Endothelial cell (in vitro differentiated cells): ENCODE data around the gene DDX55. TPM values are rescaled to one million over a fixed set of nuclear protein-coding genes. Genes with fewer than 3 reads are reported as not detected.
"Not testable (repeated sequence)": the region's sequence is repeated elsewhere in the genome, so short reads cannot be mapped to it uniquely, and the experiment has no call there.

Experiments used
- DNase-seq: peaks from one replicate; pipeline ENCODE4 v3.0.0; 2021; ENCODE audit warnings: low spot score
- H3K27ac Mint-ChIP-seq: one replicate; pipeline ENCODE4 v1.8.0; 2021; ENCODE audit warnings: mixed read lengths, inconsistent platforms; ENCODE audit not compliant: unreplicated experiment
- H3K27me3 Mint-ChIP-seq: one replicate; pipeline ENCODE4 v1.8.0; 2021; ENCODE audit warnings: mild to moderate bottlenecking, moderate library complexity, mixed read lengths, inconsistent platforms; ENCODE audit not compliant: unreplicated experiment
- H3K36me3 Mint-ChIP-seq: one replicate; pipeline ENCODE4 v1.8.0; 2021; ENCODE audit warnings: mild to moderate bottlenecking, low read depth, mixed read lengths, inconsistent platforms; ENCODE audit not compliant: unreplicated experiment
- H3K4me1 Mint-ChIP-seq: one replicate; pipeline ENCODE4 v1.8.0; 2021; ENCODE audit warnings: mild to moderate bottlenecking, mixed read lengths, inconsistent platforms; ENCODE audit not compliant: unreplicated experiment
- H3K4me3 Mint-ChIP-seq: one replicate; pipeline ENCODE4 v1.8.0; 2021; ENCODE audit warnings: mild to moderate bottlenecking, mixed read lengths, inconsistent platforms; ENCODE audit not compliant: unreplicated experiment
- H3K9me3 Mint-ChIP-seq: one replicate; pipeline ENCODE4 v1.8.0; 2021; ENCODE audit warnings: mixed read lengths, inconsistent platforms; ENCODE audit not compliant: unreplicated experiment
- CTCF ChIP-seq: fragments of 200-600 bp; sonication (generic); IDR thresholded peaks from one replicate; pipeline ENCODE4 v1.5.0; 2021; ENCODE audit warnings: antibody characterized with exemption; ENCODE audit not compliant: unreplicated experiment
- total RNA-seq: library from RNA; stranded (reverse); fragmentation: NEBNext Ultra II Directional; extraction: Animal tissue kit (Norgen Biotek cat#: 25700); gene quantifications from one replicate; pipeline ENCODE4 v1.2.1, GENCODE V29; 2021; ENCODE audit not compliant: unreplicated experiment

The DDX55 gene
- total RNA-seq, 1 donor from 2014 or later: 16.8 TPM

DNA sequence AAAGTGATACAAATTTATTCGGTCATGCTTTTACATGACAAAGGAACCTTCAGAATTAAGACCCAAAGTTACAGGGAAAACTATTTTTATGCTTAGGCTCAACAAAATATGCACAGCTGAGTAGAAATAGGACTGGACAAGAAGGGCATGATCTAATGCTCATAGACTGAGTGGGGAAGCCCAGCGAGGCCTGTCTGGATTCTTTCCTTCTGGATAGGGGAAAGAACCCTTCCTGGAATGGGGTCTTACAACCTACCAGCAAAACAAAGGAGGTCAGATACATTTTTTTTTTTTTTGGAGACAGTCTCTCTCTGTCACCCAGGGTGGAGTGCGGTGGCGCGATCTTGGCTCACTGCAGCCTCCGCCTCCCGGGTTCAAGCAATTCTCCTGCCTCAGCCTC is 2.2 kb upstream of the DDX55 start:
- H3K4me1 Mint-ChIP-seq: peaks cover 11% of the 10 kb centered on the region

DNA sequence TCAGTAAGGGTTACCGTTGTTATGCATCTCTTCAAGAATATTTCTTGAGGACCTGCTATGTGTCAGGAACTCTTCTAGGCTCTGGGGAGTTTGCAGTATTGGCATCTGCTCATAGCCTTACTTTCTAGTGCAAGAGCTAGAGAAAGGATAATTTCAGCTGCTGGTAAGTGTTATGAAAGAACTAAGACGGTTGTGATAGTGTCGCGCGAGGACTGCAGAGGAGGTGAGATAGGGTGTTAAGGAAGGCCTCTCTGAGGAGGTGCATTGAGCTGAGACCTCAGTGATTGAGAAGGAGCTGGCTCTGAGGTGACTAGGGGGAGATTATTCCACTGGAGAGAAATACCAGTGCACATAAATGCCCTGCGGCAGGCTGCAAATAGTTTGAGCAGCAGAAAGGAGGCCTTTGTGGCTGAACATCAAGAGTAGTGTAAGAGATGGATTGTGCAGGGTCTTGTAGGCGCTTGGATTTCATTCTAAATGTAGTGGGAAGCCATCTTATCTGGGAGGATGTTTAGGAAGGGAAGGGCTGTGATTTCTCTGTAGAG is 824 bp downstream of the DDX55 start:
- peak overlapping the region; percentile 82 for H3K27ac Mint-ChIP-seq
- H3K36me3 Mint-ChIP-seq: peaks cover 19% of the 10 kb centered on the region
- peak overlapping the region; percentile 97 for H3K4me3 Mint-ChIP-seq
- TF ChIP-seq CTCF: no peak
- DNase-seq: no peak
- H3K9me3 Mint-ChIP-seq: no peaks in the 10 kb centered on the region
- H3K4me1 Mint-ChIP-seq: peaks cover 11% of the 10 kb centered on the region
- peaks cover 11% of the 10 kb centered on the region for H3K27me3 Mint-ChIP-seq

More for the DNA sequence above, 2.2 kb upstream of the DDX55 start:
- H3K27ac Mint-ChIP-seq: no peak overlapping the region
- peaks cover 11% of the 10 kb centered on the region for H3K27me3 Mint-ChIP-seq
- DNase-seq: no peak
- no peak for TF ChIP-seq CTCF
- H3K4me3 Mint-ChIP-seq: no peak overlapping the region
- H3K36me3 Mint-ChIP-seq: peaks cover 15% of the 10 kb centered on the region
- H3K9me3 Mint-ChIP-seq: no peaks in the 10 kb centered on the region

DNA sequence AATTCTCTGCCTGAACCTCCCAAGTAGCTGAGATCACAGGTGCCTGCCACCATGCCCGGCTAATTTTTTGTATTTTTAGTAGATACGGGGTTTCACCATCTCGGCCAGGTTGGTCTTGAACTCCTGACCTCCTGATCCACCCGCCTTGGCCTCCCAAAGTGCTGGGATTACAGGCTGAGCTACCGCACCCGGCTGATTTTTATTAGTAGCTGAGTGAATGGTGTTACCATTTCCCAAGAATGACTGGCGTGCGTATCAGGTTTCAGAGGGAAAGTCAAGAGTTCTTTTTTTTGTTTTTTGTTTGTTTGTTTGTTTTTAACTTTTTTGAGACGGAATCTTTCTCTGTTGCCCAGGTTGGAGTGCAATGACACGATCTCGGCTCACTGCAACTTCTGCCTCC is 1.6 kb downstream of the DDX55 start:
- peaks cover 11% of the 10 kb centered on the region for H3K4me1 Mint-ChIP-seq
- H3K36me3 Mint-ChIP-seq: peaks cover 27% of the 10 kb centered on the region
- not testable (repeated sequence) for H3K4me3 Mint-ChIP-seq

GRCh38 chr12:123607756-123608155 is 5.9 kb downstream of the DDX55 start:
- DNase-seq: no peak
- no peak for TF ChIP-seq CTCF
- no peaks in the 10 kb centered on the region for H3K9me3 Mint-ChIP-seq
- peaks cover 4% of the 10 kb centered on the region for H3K27me3 Mint-ChIP-seq
- H3K4me3 Mint-ChIP-seq: no peak overlapping the region
- H3K27ac Mint-ChIP-seq: no peak overlapping the region
- H3K36me3 Mint-ChIP-seq: peaks cover 42% of the 10 kb centered on the region
- H3K4me1 Mint-ChIP-seq: peaks cover 4% of the 10 kb centered on the region

More for the DNA sequence above, 1.6 kb downstream of the DDX55 start:
- H3K27ac Mint-ChIP-seq, DNase-seq, H3K9me3 Mint-ChIP-seq: not testable (repeated sequence)
- peaks cover 11% of the 10 kb centered on the region for H3K27me3 Mint-ChIP-seq

DNA sequence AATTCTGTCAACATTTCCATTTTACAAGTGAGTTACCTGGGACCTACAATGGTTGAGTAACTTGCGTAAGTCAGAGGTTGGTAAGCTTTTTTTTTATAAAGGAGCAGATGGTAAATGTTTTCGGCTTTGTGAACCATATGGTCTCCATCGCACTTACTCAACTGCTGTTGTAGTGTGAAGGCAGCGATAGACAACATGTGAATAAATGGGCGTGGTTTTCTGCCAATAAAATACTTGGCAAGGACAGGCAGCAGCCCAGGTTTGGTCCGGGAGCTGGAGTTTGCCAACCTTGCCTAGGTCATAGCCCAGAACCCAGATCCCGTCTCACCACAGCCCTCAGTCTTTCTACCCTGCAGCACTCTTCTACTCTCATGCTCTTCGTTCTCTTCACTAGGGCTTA is 6.3 kb downstream of the DDX55 start:
- TF ChIP-seq CTCF: no peak
- DNase-seq: no peak
- no peak overlapping the region for H3K27ac Mint-ChIP-seq
- no peaks in the 10 kb centered on the region for H3K4me1 Mint-ChIP-seq
- H3K27me3 Mint-ChIP-seq: no peaks in the 10 kb centered on the region
- peaks cover 43% of the 10 kb centered on the region for H3K36me3 Mint-ChIP-seq
- no peaks in the 10 kb centered on the region for H3K9me3 Mint-ChIP-seq
- peak overlapping the region; percentile 27 for H3K4me3 Mint-ChIP-seq
